OCI-LY1 (cell line): ENCODE results near the gene TLL2.

ENCODE experiments used
- CTCF ChIP-seq: fragments of 200-600 bp; sonication (generic), shearing (Covaris generic); IDR thresholded peaks from 2 replicates; pipeline ENCODE4 v1.5.1; 2017; ENCODE audit warnings: mild to moderate bottlenecking, antibody characterized with exemption, low read length, moderate library complexity, mixed read lengths
- EZH2 ChIP-seq: fragments of 200-600 bp; sonication (generic), shearing (Covaris generic); IDR thresholded peaks from 2 replicates; pipeline ENCODE4 v1.8.0; 2017; ENCODE audit warnings: borderline replicate concordance, mixed run types, mild to moderate bottlenecking, antibody characterized with exemption, low read length, moderate library complexity, mixed read lengths

- TF ChIP-seq CTCF (no peak), EZH2 (no peak)
Observed at GRCh38 chr10:96465599-96465998, 48.1 kb downstream of the TLL2 start.
